HepG2 (cell line): ENCODE results near the gene GANC. TPM values are rescaled to one million over a fixed set of nuclear protein-coding genes. Genes with fewer than 3 reads are reported as not detected.

ENCODE experiments used
- ATAC-seq: fragments of 200-7000 bp; cut with Tn5 transposase; 3 replicates; pipeline ENCODE4 v1.9.1; 2020; ENCODE audit warnings: mild to moderate bottlenecking, moderate library complexity
- BruUV-seq: library from RNA; stranded (reverse); fragments of 400-500 nt; replicated peaks from 2 replicates; lab custom pipeline; 2021; lab: Mats Ljungman, UMichigan
- CTCF ChIA-PET: fragments of 300-600 bp; formaldehyde crosslinking; extraction: SDS; loops from one replicate; lab custom pipeline; 2021; ENCODE audit warnings: low total read pairs, inconsistent platforms, low intra/inter-chr PET ratio; lab: Yijun Ruan, JAX
- POLR2A ChIA-PET: fragments of 350-600 bp; sonication (Branson Sonifier 250); formaldehyde crosslinking; loops from one replicate; lab custom pipeline; 2020; ENCODE audit warnings: antibody characterized with exemption, inconsistent platforms; lab: Yijun Ruan, JAX
- DNase-seq: peaks from one replicate; pipeline ENCODE4 v3.0.0-alpha.2; 2015; ENCODE audit warnings: low spot score
- FAIRE-seq: peaks from 3 replicates; lab custom pipeline; 2011; peaks lifted over from hg19 to GRCh38; lab: Jason Lieb, UNC
- H2AFZ ChIP-seq: one replicate; pipeline ENCODE4 v1.6.1; 2011; ENCODE audit warnings: low read length, inconsistent platforms
- H3K27ac ChIP-seq: fragments of 300-600 bp; 3 replicates; pipeline ENCODE4 v1.8.0; 2011; ENCODE audit warnings: mixed run types, mild to moderate bottlenecking, mixed read lengths, low read length, inconsistent platforms; ENCODE audit not compliant: insufficient read depth; ENCODE audit errors: extremely low read length
- H3K27me3 ChIP-seq, 2 experiments: fragments of 200-600 bp in 1 of 2; 2 replicates in 1 of 2; 3 replicates in 1 of 2; pipeline versions ENCODE4 v1.6.0 to v1.8.0; 2011; ENCODE audit warnings: low read length in 2 of 2, mild to moderate bottlenecking in 2 of 2, moderate library complexity in 2 of 2, inconsistent platforms in 1 of 2; ENCODE audit not compliant: insufficient read depth in 2 of 2, control insufficient read depth in 1 of 2
- H3K36me3 ChIP-seq, 2 experiments: fragments of 200-600 bp in 1 of 2; replicated peaks in 1 of 2; 2 replicates in 1 of 2; 3 replicates in 1 of 2; pipeline versions ENCODE4 v1.5.1 to v1.8.0; 2011; ENCODE audit warnings: low read length in 2 of 2, inconsistent platforms in 1 of 2; ENCODE audit not compliant: insufficient read depth in 2 of 2, control insufficient read depth in 1 of 2
- H3K4me1 ChIP-seq: 2 replicates; pipeline ENCODE4 v1.5.1; 2012; ENCODE audit warnings: low read length, inconsistent platforms; ENCODE audit not compliant: insufficient read depth
- H3K4me2 ChIP-seq: 2 replicates; pipeline ENCODE4 v1.6.0; 2011; ENCODE audit warnings: low read depth, low read length, inconsistent platforms
- H3K4me3 ChIP-seq, 3 experiments: fragments of 200-600 bp in 1 of 3; sonication (generic), shearing (Covaris generic) in 1 of 3; replicated peaks in 1 of 3; 2 replicates each; pipeline ENCODE4 v1.5.1; 2011 to 2016; ENCODE audit warnings: low read length in 3 of 3, inconsistent platforms in 2 of 3, low read depth in 2 of 3, mild to moderate bottlenecking in 2 of 3, control low read depth in 1 of 3, mixed read lengths in 1 of 3; ENCODE audit not compliant: insufficient read depth in 1 of 3
- H3K79me2 ChIP-seq: one replicate; pipeline ENCODE4 v1.6.1; 2011; ENCODE audit warnings: low read length, inconsistent platforms; ENCODE audit not compliant: insufficient read depth
- H3K9ac ChIP-seq: 2 replicates; pipeline ENCODE4 v1.6.0; 2011; ENCODE audit warnings: mild to moderate bottlenecking, low read depth, low read length, inconsistent platforms; ENCODE audit not compliant: insufficient read depth
- H3K9me3 ChIP-seq: 2 replicates; pipeline ENCODE4 v1.5.1; 2012; ENCODE audit warnings: mild to moderate bottlenecking, low read length
- H4K20me1 ChIP-seq: 2 replicates; pipeline ENCODE4 v1.6.0; 2011; ENCODE audit warnings: inconsistent platforms, mild to moderate bottlenecking, low read length, moderate library complexity; ENCODE audit not compliant: insufficient read depth
- DNMT1 ChIP-seq: sonication (generic); formaldehyde crosslinking; IDR thresholded peaks from 2 replicates; pipeline ENCODE4 v1.5.1; 2020; ENCODE audit warnings: mild to moderate bottlenecking, missing genetic modification reagents
- KDM3A ChIP-seq: IDR thresholded peaks from 2 replicates; pipeline ENCODE4 v1.6.1; 2018; ENCODE audit warnings: low read depth, missing compliant biosample characterization
- TCF7 ChIP-seq: sonication (generic); IDR thresholded peaks from 2 replicates; pipeline ENCODE4 v1.6.1; 2016; ENCODE audit warnings: antibody characterized with exemption, low read depth
- WGBS: methylation state at CpG from one replicate; pipeline ENCODE4 v1.1.6; 2017; ENCODE audit warnings: low lambda C conversion rate; 5-methylcytosine and 5-hydroxymethylcytosine counted together
- in situ Hi-C: cut with HindIII; loops from 2 replicates; pipeline ENCODE4 v1.10.0; 2017; ENCODE audit warnings: low pct_unique_long_range_greater_than_20kb; ENCODE audit not compliant: extremely low pct_ligation_motif_present
- intact Hi-C: fragments of 100-400 bp; cut with micrococcal nuclease; formaldehyde crosslinking; loops from one replicate; pipeline ENCODE4 v1.10.0; 2022; ENCODE audit not compliant: unreplicated experiment
- polyA plus RNA-seq, 8 experiments: library from polyadenylated mRNA; depleted of rRNA in 3 of 8; stranded (reverse) in 7 of 8; unstranded in 1 of 8; fragments of >200 nt; fragmentation: Illumina TruSeq in 4 of 8; extraction: Trizol in 4 of 8; gene quantifications; 2 replicates each; pipeline versions ENCODE4 v1.2.1 to v1.2.3, GENCODE V29; 2011 to 2016; ENCODE audit warnings: low read depth in 4 of 8, missing spikeins in 1 of 8, mixed read lengths in 1 of 8; ENCODE audit not compliant: insufficient read depth in 1 of 8
- total RNA-seq, 5 experiments: library from RNA; depleted of rRNA; stranded (reverse); fragments of >200 nt; fragmentation: Illumina TruSeq; extraction: Trizol; gene quantifications; 2 replicates each; pipeline ENCODE4 v1.2.3, GENCODE V29; 2016; ENCODE audit warnings: low read depth in 1 of 5
- TF ChIP-seq, protein P1 (sequence below), 2 experiments: fragments of 450-650 bp in 1 of 2; sonication (generic) in 1 of 2; formaldehyde crosslinking in 1 of 2; IDR thresholded peaks; 2 replicates each; pipeline versions ENCODE4 v1.6.1 to v1.8.0; 2016 to 2022; ENCODE audit warnings: antibody characterized with exemption in 1 of 2, mild to moderate bottlenecking in 1 of 2, missing genetic modification reagents in 1 of 2
- TF ChIP-seq, protein P2 (sequence below): sonication (generic); formaldehyde crosslinking; IDR thresholded peaks from 2 replicates; pipeline ENCODE4 v1.4.0; 2020; ENCODE audit warnings: mild to moderate bottlenecking, missing genetic modification reagents, borderline replicate concordance

GANC gene
- total and polyA plus RNA-seq, 2 of the 13 experiments (the other 11 are each of a cell fraction or from before 2014, with no cell fraction given) = 17.0 to 21.0 TPM

DNA sequence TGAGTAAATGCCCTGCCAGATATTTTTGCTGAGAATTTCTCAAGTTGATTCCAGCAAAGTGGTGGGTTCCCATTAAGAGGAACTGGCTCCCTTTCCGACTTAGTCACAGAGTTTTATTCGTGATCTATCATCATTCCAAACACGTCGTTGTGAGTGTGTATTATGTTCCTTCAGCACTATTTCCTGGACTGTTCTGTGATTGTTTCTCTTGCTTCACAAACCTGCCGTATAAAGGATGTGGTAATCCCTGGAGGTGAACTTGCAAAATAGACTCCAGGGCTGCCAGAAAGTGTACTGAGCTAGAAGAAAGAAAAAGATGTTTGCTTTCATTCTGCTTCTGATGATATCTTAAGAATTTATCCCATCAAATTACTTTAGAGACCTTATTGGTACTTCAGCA, 71.8 kb downstream of the GANC start (continued):
- TF ChIP-seq, protein P1, sequence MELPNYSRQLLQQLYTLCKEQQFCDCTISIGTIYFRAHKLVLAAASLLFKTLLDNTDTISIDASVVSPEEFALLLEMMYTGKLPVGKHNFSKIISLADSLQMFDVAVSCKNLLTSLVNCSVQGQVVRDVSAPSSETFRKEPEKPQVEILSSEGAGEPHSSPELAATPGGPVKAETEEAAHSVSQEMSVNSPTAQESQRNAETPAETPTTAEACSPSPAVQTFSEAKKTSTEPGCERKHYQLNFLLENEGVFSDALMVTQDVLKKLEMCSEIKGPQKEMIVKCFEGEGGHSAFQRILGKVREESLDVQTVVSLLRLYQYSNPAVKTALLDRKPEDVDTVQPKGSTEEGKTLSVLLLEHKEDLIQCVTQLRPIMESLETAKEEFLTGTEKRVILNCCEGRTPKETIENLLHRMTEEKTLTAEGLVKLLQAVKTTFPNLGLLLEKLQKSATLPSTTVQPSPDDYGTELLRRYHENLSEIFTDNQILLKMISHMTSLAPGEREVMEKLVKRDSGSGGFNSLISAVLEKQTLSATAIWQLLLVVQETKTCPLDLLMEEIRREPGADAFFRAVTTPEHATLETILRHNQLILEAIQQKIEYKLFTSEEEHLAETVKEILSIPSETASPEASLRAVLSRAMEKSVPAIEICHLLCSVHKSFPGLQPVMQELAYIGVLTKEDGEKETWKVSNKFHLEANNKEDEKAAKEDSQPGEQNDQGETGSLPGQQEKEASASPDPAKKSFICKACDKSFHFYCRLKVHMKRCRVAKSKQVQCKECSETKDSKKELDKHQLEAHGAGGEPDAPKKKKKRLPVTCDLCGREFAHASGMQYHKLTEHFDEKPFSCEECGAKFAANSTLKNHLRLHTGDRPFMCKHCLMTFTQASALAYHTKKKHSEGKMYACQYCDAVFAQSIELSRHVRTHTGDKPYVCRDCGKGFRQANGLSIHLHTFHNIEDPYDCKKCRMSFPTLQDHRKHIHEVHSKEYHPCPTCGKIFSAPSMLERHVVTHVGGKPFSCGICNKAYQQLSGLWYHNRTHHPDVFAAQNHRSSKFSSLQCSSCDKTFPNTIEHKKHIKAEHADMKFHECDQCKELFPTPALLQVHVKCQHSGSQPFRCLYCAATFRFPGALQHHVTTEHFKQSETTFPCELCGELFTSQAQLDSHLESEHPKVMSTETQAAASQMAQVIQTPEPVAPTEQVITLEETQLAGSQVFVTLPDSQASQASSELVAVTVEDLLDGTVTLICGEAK (IDR thresholded peaks at IDR 0.05) = no peak
- TF ChIP-seq, protein P1 (CRISPR knock-in tag; IDR thresholded peaks at IDR 0.05) = no peak
- TF ChIP-seq TCF7 (no peak), KDM3A (CRISPR knock-in tag) (no peak)

DNA sequence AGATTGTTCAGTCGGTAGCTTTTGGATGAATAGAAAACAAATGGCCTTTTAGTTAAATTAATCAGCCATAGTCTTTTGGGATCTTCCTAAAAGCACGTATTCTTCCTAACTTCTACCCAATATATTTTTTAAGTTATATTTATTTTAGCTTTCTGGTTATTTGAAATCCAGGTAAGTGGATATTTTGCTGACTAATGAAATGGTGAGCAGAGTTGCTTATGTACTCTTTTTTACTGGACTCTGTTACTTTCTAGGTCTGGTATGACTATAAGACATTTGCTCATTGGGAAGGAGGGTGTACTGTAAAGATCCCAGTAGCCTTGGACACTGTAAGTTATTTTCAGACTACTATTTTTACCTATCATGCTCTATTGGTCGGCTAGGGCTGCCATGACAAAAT, 72.5 kb downstream of the GANC start:
- CTCF ChIA-PET = no interaction called here
- no peak for FAIRE-seq
- 90% methylated on average over 3 of the region's 3 CpGs for WGBS
- no peak for TF ChIP-seq DNMT1 (CRISPR knock-in tag)
- TF ChIP-seq, protein P2, sequence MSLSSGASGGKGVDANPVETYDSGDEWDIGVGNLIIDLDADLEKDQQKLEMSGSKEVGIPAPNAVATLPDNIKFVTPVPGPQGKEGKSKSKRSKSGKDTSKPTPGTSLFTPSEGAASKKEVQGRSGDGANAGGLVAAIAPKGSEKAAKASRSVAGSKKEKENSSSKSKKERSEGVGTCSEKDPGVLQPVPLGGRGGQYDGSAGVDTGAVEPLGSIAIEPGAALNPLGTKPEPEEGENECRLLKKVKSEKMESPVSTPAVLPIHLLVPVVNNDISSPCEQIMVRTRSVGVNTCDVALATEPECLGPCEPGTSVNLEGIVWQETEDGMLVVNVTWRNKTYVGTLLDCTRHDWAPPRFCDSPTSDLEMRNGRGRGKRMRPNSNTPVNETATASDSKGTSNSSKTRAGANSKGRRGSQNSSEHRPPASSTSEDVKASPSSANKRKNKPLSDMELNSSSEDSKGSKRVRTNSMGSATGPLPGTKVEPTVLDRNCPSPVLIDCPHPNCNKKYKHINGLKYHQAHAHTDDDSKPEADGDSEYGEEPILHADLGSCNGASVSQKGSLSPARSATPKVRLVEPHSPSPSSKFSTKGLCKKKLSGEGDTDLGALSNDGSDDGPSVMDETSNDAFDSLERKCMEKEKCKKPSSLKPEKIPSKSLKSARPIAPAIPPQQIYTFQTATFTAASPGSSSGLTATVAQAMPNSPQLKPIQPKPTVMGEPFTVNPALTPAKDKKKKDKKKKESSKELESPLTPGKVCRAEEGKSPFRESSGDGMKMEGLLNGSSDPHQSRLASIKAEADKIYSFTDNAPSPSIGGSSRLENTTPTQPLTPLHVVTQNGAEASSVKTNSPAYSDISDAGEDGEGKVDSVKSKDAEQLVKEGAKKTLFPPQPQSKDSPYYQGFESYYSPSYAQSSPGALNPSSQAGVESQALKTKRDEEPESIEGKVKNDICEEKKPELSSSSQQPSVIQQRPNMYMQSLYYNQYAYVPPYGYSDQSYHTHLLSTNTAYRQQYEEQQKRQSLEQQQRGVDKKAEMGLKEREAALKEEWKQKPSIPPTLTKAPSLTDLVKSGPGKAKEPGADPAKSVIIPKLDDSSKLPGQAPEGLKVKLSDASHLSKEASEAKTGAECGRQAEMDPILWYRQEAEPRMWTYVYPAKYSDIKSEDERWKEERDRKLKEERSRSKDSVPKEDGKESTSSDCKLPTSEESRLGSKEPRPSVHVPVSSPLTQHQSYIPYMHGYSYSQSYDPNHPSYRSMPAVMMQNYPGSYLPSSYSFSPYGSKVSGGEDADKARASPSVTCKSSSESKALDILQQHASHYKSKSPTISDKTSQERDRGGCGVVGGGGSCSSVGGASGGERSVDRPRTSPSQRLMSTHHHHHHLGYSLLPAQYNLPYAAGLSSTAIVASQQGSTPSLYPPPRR (CRISPR knock-in tag) = no peak

More for the DNA sequence above, 72.5 kb downstream of the GANC start:
- Histone ChIP-seq H3K4me1 (no peaks in the 10 kb centered on the region), H3K27me3 (no peaks in the 10 kb centered on the region), H2AFZ (no peak overlapping the region), H3K4me3 (no peak overlapping the region), H3K27ac (no peak overlapping the region), H3K9me3 (no peaks in the 10 kb centered on the region), H3K9ac (no peak overlapping the region), H3K4me2 (no peak overlapping the region), H4K20me1 (no peaks in the 10 kb centered on the region), H3K36me3 (peaks cover 0 to 1% of the 10 kb centered on the region in 2 experiments; a peak in 1 of 5 replicates), H3K79me2 (no peaks in the 10 kb centered on the region)
- POLR2A ChIA-PET = no interaction called here
- intact Hi-C loops (no loop called here), in situ Hi-C loops (no loop called here)
- no TSS peak for BruUV-seq
- no peak for DNase-seq
- ATAC-seq = no peak
